HEK293T (cell line): Measurements from ENCODE around the gene SSTR4.

Experiments used
- CTCF ChIA-PET: fragments of 350-600 bp; formaldehyde crosslinking; extraction: SDS; loops from one replicate; lab custom pipeline; 2021; ENCODE audit warnings: antibody characterized with exemption, inconsistent platforms; lab: Yijun Ruan, JAX
- POLR2A ChIA-PET: fragments of 350-600 bp; formaldehyde crosslinking; extraction: SDS; loops from one replicate; lab custom pipeline; 2020; ENCODE audit warnings: antibody characterized with exemption, inconsistent platforms; lab: Yijun Ruan, JAX
- DNase-seq: peaks from one replicate; pipeline ENCODE4 v3.0.0; 2012; ENCODE audit warnings: mixed read lengths; ENCODE audit errors: extremely low spot score
- ARNT ChIP-seq: fragments of 450-650 bp; IDR thresholded peaks from 2 replicates; pipeline ENCODE4 v1.6.1; 2017; ENCODE audit warnings: mild to moderate bottlenecking
- BHLHE40 ChIP-seq: fragments of 450-650 bp; IDR thresholded peaks from 2 replicates; pipeline ENCODE4 v1.6.1; 2016; ENCODE audit warnings: mild to moderate bottlenecking, moderate library complexity, borderline replicate concordance
- CTBP1 ChIP-seq: fragments of 450-650 bp; IDR thresholded peaks from 2 replicates; pipeline ENCODE4 v1.6.1; 2016; ENCODE audit warnings: borderline replicate concordance
- ELF4 ChIP-seq: fragments of 450-650 bp; IDR thresholded peaks from 2 replicates; pipeline ENCODE4 v1.6.1; 2017; ENCODE audit warnings: antibody characterized with exemption
- FOXA1 ChIP-seq: fragments of 450-650 bp; IDR thresholded peaks from 2 replicates; pipeline ENCODE4 v1.6.1; 2016; ENCODE audit warnings: mild to moderate bottlenecking
- FOXK2 ChIP-seq: fragments of 450-650 bp; IDR thresholded peaks from 2 replicates; pipeline ENCODE4 v1.6.1; 2016; ENCODE audit warnings: mild to moderate bottlenecking
- FOXM1 ChIP-seq: fragments of 450-650 bp; IDR thresholded peaks from 2 replicates; pipeline ENCODE4 v1.6.1; 2017; ENCODE audit warnings: mild to moderate bottlenecking, borderline replicate concordance
- HDGF ChIP-seq: fragments of 450-650 bp; IDR thresholded peaks from 2 replicates; pipeline ENCODE4 v1.6.1; 2017; ENCODE audit warnings: antibody characterized with exemption, borderline replicate concordance
- L3MBTL2 ChIP-seq: fragments of 450-650 bp; conservative IDR thresholded peaks from 2 replicates; pipeline ENCODE4 v1.6.1; 2016; ENCODE audit warnings: mild to moderate bottlenecking
- LEF1 ChIP-seq: fragments of 450-650 bp; IDR thresholded peaks from 2 replicates; pipeline ENCODE4 v1.6.1; 2017; ENCODE audit warnings: mild to moderate bottlenecking, borderline replicate concordance
- NFRKB ChIP-seq: fragments of 450-650 bp; IDR thresholded peaks from 2 replicates; pipeline ENCODE4 v1.6.1; 2016; ENCODE audit warnings: mild to moderate bottlenecking, moderate library complexity
- PKNOX1 ChIP-seq: fragments of 450-650 bp; IDR thresholded peaks from 2 replicates; pipeline ENCODE4 v1.6.1; 2016
- SP1 ChIP-seq: fragments of 450-650 bp; IDR thresholded peaks from 2 replicates; pipeline ENCODE4 v1.6.1; 2017
- SUZ12 ChIP-seq: fragments of 450-650 bp; IDR thresholded peaks from 2 replicates; pipeline ENCODE4 v1.6.1; 2016; ENCODE audit warnings: mild to moderate bottlenecking
- TARDBP ChIP-seq: fragments of 450-650 bp; IDR thresholded peaks from 2 replicates; pipeline ENCODE4 v1.6.1; 2016
- ZNF384 ChIP-seq: fragments of 450-650 bp; IDR thresholded peaks from 2 replicates; pipeline ENCODE4 v1.6.1; 2016

The SSTR4 gene

GRCh38 chr20:23062632-23063031 is 27.5 kb downstream of the SSTR4 start:
- CTCF ChIA-PET = interaction anchor here (1.2 to 1.9 kb wide), 2 partner anchors 12 to 17 kb away, joined by 4 read pairs; no protein-coding TSS in a partner anchor
- DNase-seq = no peak
- TF ChIP-seq FOXA1 = no peak
- TF ChIP-seq SUZ12 = no peak
- TF ChIP-seq ARNT = no peak
- no peak for TF ChIP-seq CTBP1
- TF ChIP-seq BHLHE40 = no peak
- no peak for TF ChIP-seq L3MBTL2
- TF ChIP-seq LEF1 = no peak
- no peak for TF ChIP-seq ELF4
- TF ChIP-seq NFRKB = no peak
- no peak for TF ChIP-seq FOXM1
- no peak for TF ChIP-seq HDGF
- TF ChIP-seq PKNOX1 = no peak
- POLR2A ChIA-PET = interaction anchor here (4.0 kb wide), 1 partner anchor 12 kb away, joined by 24 read pairs; no protein-coding TSS in a partner anchor

- no peak for DNase-seq
- ChIA-PET POLR2A (interaction anchor here (0.7 to 4.0 kb wide), 2 partner anchors 12 to 13 kb away, joined by 3 to 24 read pairs; no protein-coding TSS in a partner anchor), CTCF (interaction anchor here (1.0 to 4.2 kb wide), 3 partner anchors 13 to 172 kb away, joined by 3 to 15 read pairs (median 4); no protein-coding TSS in a partner anchor)
- TF ChIP-seq ZNF384 (no peak), SUZ12 (no peak), FOXA1 (no peak), CTBP1 (no peak), LEF1 (no peak), FOXM1 (no peak), ELF4 (no peak), FOXK2 (no peak), TARDBP (no peak), L3MBTL2 (no peak), PKNOX1 (no peak), NFRKB (no peak), BHLHE40 (no peak), HDGF (no peak), ARNT (no peak), SP1 (no peak)
These were observed 28.1 kb downstream of the SSTR4 start for GRCh38 chr20:23063168-23063567.

- TF ChIP-seq HDGF = no peak
- no peak for TF ChIP-seq ARNT
- no peak for TF ChIP-seq FOXM1
- no peak for TF ChIP-seq FOXA1
- no peak for TF ChIP-seq CTBP1
- TF ChIP-seq FOXK2 = no peak
- no peak for TF ChIP-seq BHLHE40
- no peak for TF ChIP-seq SP1
- no peak for TF ChIP-seq ZNF384
- TF ChIP-seq NFRKB = no peak
- TF ChIP-seq TARDBP = no peak
- TF ChIP-seq PKNOX1 = no peak
- TF ChIP-seq L3MBTL2 = no peak
- TF ChIP-seq ELF4 = no peak
- TF ChIP-seq SUZ12 = no peak
- TF ChIP-seq LEF1 = no peak
- ChIA-PET CTCF (interaction anchor here (1.0 to 4.2 kb wide), 2 partner anchors 13 to 172 kb away, joined by 3 to 15 read pairs; no protein-coding TSS in a partner anchor), POLR2A (interaction anchor here (0.7 kb wide), 1 partner anchor 13 kb away, joined by 3 read pairs; no protein-coding TSS in a partner anchor)
- DNase-seq = no peak
These were observed 28.5 kb downstream of the SSTR4 start for GRCh38 chr20:23063581-23063980.

GRCh38 chr20:23065266-23066201 is 30.4 kb downstream of the SSTR4 start:
- ChIA-PET CTCF (interaction anchor here (0.8 to 4.2 kb wide), 2 partner anchors 15 to 273 kb away, joined by 3 to 15 read pairs; no protein-coding TSS in a partner anchor), POLR2A (interaction anchor here (1.9 kb wide), 1 partner anchor 15 kb away, joined by 11 read pairs; no protein-coding TSS in a partner anchor)
- TF ChIP-seq SUZ12 (no peak), L3MBTL2 (no peak), ZNF384 (no peak), NFRKB (no peak), HDGF (no peak), FOXK2 (no peak), CTBP1 (no peak), LEF1 (no peak), PKNOX1 (no peak), ELF4 (no peak), SP1 (no peak), FOXA1 (no peak), FOXM1 (no peak), BHLHE40 (no peak), TARDBP (no peak), ARNT (no peak)
- DNase-seq = no peak

- CTCF ChIA-PET = interaction anchor here (4.2 kb wide), 1 partner anchor 16 kb away, joined by 15 read pairs; no protein-coding TSS in a partner anchor
These were observed 31.7 kb downstream of the SSTR4 start for GRCh38 chr20:23066772-23067171.

More at GRCh38 chr20:23066772-23067171, 31.7 kb downstream of the SSTR4 start:
- TF ChIP-seq SP1 (no peak), CTBP1 (no peak), FOXM1 (no peak), NFRKB (no peak), ZNF384 (no peak), TARDBP (no peak), FOXK2 (no peak), SUZ12 (no peak)
- no peak for DNase-seq
- POLR2A ChIA-PET = interaction anchor here (0.8 kb wide), 1 partner anchor 16 kb away, joined by 4 read pairs; no protein-coding TSS in a partner anchor
